GM21367 (cell line): ENCODE data around the gene RAB11A.

ENCODE experiments used
- ATAC-seq: cut with Tn5 transposase; IDR thresholded peaks from one replicate; pipeline ENCODE4 v1.9.1; 2021; ENCODE audit not compliant: unreplicated experiment

RAB11A gene

GRCh38 chr15:65883571-65883970, 14.3 kb downstream of the RAB11A start:
- no peak for ATAC-seq

GRCh38 chr15:65884511-65884910, 15.2 kb downstream of the RAB11A start:
- no peak for ATAC-seq

- no peak for ATAC-seq
Measured at GRCh38 chr15:65885668-65886218, 16.5 kb downstream of the RAB11A start.

DNA sequence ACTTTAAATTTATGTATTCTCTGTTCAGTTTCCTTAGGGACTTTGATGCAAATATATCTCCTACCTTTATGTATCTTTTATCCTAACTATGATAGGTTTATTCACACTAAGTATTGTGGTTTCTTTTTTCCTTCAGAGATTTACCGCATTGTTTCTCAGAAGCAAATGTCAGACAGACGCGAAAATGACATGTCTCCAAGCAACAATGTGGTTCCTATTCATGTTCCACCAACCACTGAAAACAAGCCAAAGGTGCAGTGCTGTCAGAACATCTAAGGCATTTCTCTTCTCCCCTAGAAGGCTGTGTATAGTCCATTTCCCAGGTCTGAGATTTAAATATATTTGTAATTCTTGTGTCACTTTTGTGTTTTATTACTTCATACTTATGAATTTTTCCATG, 18.3 kb downstream of the RAB11A start:
- no peak for ATAC-seq

GRCh38 chr15:65888981-65889380, 19.7 kb downstream of the RAB11A start:
- no peak for ATAC-seq

GRCh38 chr15:65893060-65893459, 23.8 kb downstream of the RAB11A start:
- no peak for ATAC-seq

DNA sequence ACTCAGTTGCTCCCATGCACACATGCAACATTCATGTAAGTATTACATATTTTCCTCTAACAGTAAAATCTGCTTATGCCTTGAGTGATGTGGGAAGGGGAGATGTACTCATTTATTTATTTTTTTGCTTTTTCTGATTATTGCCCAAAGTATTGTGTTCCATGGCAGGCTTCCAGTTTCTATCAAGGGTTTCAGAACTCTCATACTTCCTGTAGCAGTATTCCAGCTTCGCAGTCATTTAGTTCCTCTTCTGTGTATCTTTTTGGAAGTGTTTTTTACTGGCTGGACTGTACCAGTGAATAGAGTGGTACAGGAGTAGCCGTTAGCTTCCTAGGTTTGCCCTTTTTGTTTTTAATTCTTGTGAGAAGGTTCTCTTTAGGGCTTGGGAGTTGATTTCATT, 26.9 kb downstream of the RAB11A start:
- ATAC-seq, result no peak

DNA sequence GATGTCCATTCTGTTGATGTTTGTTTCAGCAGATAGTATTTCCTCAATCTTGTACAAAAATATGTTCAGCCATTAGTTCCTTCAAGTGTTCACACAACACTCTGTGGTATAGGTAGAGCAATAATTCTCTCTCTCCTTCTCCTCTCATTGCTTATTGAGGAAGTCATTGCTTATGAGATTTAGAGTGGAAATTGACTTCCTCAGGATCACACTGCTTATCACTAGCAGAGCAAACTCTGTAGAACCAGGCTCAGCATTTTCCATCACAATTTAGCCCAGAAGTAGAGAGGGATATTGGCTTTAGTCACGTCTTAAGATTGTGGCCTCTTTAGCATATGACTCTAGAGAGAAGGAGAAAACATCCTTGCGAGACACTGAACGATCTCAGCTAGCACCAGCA, 31.2 kb downstream of the RAB11A start:
- ATAC-seq, result no peak

- ATAC-seq, result no peak
Measured at GRCh38 chr15:65901336-65901735, 32.0 kb downstream of the RAB11A start.

DNA sequence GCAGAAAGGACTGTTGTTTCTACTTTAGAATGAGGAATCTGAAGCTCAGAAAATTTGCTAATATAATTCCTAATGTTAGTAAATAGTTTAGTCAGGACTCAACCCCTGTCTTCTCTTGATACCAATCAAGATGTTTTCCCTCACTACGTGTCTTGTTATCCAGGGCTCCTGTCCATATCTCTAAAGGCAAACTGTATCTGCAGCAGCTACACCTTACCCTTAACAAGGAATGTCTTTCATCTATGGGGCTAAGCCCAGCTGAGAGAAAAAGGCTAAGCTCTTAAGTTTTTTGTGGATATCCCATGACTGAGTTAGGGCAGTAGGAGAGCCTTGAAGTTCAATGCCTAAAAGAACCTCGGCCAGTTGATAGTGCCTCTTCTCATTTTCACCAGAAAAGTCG, 32.5 kb downstream of the RAB11A start:
- ATAC-seq, result no peak

- peak; percentile 54 for ATAC-seq
Measured at GRCh38 chr15:65902373-65902772, 33.1 kb downstream of the RAB11A start.

DNA sequence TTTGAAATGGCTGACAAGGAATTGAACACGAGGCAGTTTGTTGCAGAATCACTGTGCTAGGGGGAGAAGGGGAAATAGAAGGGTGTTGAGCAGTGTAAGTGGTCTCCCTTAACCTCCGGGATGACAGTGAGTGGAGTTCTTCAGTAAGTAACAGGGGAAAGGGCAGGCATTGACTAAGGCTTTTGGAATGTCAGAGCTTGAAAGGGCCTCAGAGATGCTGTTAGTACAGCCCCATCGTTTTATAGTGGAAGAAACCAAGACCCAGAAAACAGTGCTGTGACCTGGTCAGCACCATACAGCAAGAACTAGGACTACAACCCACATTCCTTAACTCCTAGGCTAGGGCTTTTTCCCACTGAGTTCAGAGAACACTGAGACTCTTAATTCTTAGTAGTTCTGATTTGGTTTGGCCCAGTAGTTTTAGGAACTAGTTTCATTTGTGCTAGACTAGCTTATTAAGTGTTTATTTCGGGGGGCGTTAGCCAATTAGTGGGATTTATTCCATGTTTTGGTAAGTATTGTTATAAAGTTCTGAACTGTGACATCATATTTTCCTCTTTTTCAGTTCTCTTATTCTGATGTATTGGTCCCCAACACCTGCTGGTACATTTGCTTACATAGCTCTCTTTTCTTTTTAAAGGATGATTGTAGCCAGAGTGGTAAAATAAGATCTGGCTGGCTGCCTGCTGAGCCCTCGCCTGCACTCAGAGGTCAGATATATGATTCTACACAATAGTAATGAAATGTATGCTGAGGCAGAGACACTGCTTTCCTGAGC, 34.2 kb downstream of the RAB11A start:
- ATAC-seq, result no peak

DNA sequence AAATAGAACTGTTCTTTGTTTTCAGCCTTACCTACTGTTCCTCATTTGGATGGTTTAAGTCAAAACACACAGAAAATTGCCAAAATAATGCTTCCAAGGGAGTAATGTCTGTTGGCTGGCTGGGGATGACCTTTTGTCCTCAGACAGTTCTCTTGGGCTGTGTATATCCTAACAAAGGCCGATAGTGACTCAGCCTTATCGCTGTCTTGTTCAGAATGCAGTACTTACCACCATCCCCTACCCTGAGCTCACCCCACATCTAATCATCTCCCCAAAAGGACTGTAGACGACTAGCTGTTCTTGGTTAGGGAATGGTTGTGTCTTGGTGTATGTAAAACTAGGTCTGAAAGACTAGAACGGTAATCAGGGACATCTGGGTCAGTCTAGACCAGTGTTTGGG, 35.0 kb downstream of the RAB11A start:
- ATAC-seq, result no peak

GRCh38 chr15:65906396-65906795, 37.1 kb downstream of the RAB11A start:
- ATAC-seq, result no peak

- ATAC-seq, result no peak
Measured at GRCh38 chr15:65907661-65908060, 38.4 kb downstream of the RAB11A start.

GRCh38 chr15:65908876-65909275, 39.6 kb downstream of the RAB11A start:
- no peak for ATAC-seq

DNA sequence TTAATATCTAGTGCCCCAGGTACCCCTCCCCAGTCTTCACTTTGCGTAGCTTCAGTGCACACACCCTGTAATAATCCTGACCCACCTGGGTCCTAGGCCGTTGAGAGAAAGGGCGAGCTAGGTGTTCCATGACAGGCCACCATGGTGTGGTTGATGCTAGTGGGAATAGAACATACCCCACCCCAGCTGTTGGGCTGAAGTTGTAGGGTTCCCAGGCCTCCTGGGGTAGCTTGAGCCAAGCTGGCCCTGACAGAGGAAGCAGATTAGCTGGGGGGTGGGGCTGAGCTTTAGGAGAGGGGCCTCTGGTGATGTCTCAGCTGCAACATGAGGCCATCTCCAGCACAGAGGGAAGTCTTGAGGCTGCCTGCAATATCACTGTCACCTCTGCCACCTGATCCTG, 40.5 kb downstream of the RAB11A start:
- no peak for ATAC-seq

DNA sequence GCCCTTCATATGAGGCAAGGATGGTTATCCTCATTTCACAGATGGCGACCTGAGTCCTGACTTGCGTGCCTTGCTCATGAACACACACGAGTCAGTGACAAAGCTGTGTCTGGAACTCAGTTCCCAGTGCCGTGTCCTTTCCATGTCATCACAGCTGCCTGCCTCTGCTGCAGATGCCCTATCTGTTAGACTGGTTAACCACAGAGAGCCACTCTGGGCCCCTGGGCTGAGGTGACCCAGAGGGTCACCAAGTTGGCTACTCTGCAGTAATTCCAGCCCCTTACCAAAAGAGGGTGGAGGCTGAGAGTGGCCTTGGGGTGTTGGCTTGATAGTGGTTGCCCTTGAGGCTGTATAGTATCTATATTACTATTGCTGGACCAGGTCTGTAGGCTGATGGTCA, 41.0 kb downstream of the RAB11A start:
- no peak for ATAC-seq

GRCh38 chr15:65912235-65912634, 42.9 kb downstream of the RAB11A start:
- ATAC-seq, result no peak

DNA sequence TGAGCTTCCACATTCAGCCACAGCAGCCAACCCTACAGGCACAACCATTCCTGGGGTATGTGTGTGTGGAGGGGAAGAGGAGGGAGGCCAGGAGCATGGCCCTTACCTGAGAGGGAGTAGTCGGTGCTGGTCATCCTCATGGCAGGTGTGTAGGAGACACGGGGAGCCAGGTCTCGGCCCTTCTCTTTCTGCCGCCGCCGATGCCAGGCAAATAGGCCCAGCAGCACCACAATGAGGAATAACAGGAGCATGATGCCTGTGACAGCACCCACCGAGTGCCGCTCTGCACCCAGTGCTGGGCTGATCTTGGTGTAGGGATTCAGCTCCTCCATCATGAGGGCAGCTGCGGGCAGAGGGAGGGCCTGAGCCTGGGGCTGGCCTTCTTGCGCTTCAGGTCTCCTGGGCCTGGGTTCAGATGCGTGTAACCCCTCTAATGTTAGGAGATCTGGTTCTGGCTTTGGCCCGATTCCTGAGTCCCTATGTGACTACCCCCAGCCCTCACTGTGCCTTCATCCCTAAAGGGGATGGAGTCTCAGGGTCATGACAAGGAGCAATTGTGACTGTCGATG, 44.4 kb downstream of the RAB11A start:
- ATAC-seq, result no peak

DNA sequence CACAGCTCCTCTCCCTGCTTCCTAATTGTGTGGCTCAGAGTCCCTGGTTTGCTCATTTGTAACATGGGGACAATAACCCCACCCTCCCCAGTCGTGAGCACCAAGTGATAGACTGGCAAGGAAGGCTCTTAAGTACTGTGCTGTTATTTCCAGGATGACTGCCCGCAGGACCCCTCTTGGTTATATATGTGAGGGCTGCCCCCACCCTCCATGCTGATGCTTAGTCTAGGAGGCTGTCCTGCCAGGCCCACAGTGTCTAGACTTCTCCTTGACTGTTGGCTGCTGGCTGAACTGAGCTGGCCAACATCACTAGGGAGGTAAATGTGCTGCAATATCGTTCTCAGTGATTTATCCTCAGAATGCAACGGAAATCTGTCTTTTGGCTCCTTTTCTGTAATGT, 45.1 kb downstream of the RAB11A start:
- no peak for ATAC-seq
